Cardiac muscle cell (in vitro differentiated cells and primary cell): ENCODE data around the gene FBXL22. TPM values are rescaled to one million over a fixed set of nuclear protein-coding genes. Genes with fewer than 3 reads are reported as not detected.

ENCODE experiments used
- DNase-seq, 2 donors: peaks; one replicate each; pipeline versions ENCODE4 v3.0.0 to v3.0.0-alpha.2; 2010 to 2017; ENCODE audit warnings: low read depth in 1 of 2, low spot score in 1 of 2
- H3K27ac ChIP-seq: fragments of 200-600 bp; sonication (generic); 2 replicates; pipeline ENCODE4 v1.5.1; 2016
- H3K27me3 ChIP-seq: fragments of 200-600 bp; sonication (generic); 2 replicates; pipeline ENCODE4 v1.6.0; 2016; ENCODE audit warnings: control low read depth
- H3K36me3 ChIP-seq: fragments of 200-600 bp; sonication (generic); 2 replicates; pipeline ENCODE4 v1.5.1; 2016; ENCODE audit warnings: control low read depth
- H3K4me1 ChIP-seq: fragments of 200-600 bp; sonication (generic); 2 replicates; pipeline ENCODE4 v1.8.1; 2017; ENCODE audit warnings: low read depth, mild to moderate bottlenecking, mixed run types
- H3K4me3 ChIP-seq: fragments of 200-600 bp; sonication (generic); 2 replicates; pipeline ENCODE4 v1.5.1; 2016; ENCODE audit warnings: mild to moderate bottlenecking
- H3K9me3 ChIP-seq: fragments of 200-600 bp; sonication (generic); 2 replicates; pipeline ENCODE4 v1.5.1; 2017; ENCODE audit warnings: low read depth, mild to moderate bottlenecking, control low read depth
- polyA plus RNA-seq: library from polyadenylated mRNA; unstranded; fragments of >200 nt; fragmentation: Nextera tagmentation; extraction: Ambion mirVana; gene quantifications from 2 replicates; pipeline ENCODE4 v1.2.1, GENCODE V29; 2016
- total RNA-seq: library from RNA; depleted of rRNA; stranded (reverse); fragments of >200 nt; gene quantifications from 2 replicates; pipeline ENCODE4 v1.2.3, GENCODE V29; 2016
- TF ChIP-seq, protein P1 (sequence below): IDR thresholded peaks from 2 replicates; pipeline ENCODE4 v1.5.1; 2012; ENCODE audit warnings: low read depth, mild to moderate bottlenecking, low read length

FBXL22 gene
- total and polyA plus RNA-seq, 2 experiments from 2014 or later, result 14.4 to 26.5 TPM

DNA sequence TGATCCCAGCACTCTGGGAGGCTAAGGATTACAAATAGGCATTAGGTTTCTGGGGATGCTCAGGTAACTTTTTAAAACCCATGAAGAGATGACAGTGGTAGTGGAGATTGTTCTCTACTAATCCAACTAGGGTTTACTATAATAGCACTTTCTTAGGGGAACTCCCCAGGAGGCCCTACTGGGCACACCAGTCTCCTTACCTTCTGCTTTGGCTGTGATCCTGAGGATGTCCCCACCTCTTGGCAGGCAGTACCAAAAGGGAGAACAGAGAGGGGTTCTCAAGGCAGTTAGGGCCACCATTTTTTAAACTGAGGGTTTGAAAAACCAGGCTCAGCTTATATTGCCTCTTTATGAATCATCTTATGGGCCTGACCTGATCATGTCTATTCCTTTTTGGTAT, 15.0 kb upstream of the FBXL22 start:
- H3K27ac ChIP-seq, result no peak overlapping the region
- no peaks in the 10 kb centered on the region for H3K27me3 ChIP-seq
- no peaks in the 10 kb centered on the region for H3K9me3 ChIP-seq
- no peak overlapping the region for H3K4me3 ChIP-seq
- no peak for DNase-seq
- H3K36me3 ChIP-seq, result no peaks in the 10 kb centered on the region
- TF ChIP-seq, protein P1, sequence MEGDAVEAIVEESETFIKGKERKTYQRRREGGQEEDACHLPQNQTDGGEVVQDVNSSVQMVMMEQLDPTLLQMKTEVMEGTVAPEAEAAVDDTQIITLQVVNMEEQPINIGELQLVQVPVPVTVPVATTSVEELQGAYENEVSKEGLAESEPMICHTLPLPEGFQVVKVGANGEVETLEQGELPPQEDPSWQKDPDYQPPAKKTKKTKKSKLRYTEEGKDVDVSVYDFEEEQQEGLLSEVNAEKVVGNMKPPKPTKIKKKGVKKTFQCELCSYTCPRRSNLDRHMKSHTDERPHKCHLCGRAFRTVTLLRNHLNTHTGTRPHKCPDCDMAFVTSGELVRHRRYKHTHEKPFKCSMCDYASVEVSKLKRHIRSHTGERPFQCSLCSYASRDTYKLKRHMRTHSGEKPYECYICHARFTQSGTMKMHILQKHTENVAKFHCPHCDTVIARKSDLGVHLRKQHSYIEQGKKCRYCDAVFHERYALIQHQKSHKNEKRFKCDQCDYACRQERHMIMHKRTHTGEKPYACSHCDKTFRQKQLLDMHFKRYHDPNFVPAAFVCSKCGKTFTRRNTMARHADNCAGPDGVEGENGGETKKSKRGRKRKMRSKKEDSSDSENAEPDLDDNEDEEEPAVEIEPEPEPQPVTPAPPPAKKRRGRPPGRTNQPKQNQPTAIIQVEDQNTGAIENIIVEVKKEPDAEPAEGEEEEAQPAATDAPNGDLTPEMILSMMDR, result no peak
- no peaks in the 10 kb centered on the region for H3K4me1 ChIP-seq

- H3K27ac ChIP-seq, result no peak overlapping the region
- TF ChIP-seq, protein P1, result no peak
- no peaks in the 10 kb centered on the region for H3K9me3 ChIP-seq
- no peaks in the 10 kb centered on the region for H3K4me1 ChIP-seq
- peak in 1 of 2 donors; percentile 26 for DNase-seq
- no peaks in the 10 kb centered on the region for H3K27me3 ChIP-seq
- no peaks in the 10 kb centered on the region for H3K36me3 ChIP-seq
- H3K4me3 ChIP-seq, result no peak overlapping the region
Measured at GRCh38 chr15:63582718-63583426, 14.3 kb upstream of the FBXL22 start.

- no peaks in the 10 kb centered on the region for H3K27me3 ChIP-seq
- TF ChIP-seq, protein P1, result no peak
- peaks cover 26% of the 10 kb centered on the region for H3K36me3 ChIP-seq
- H3K4me3 ChIP-seq, result no peak overlapping the region
- H3K9me3 ChIP-seq, result no peaks in the 10 kb centered on the region
- no peaks in the 10 kb centered on the region for H3K4me1 ChIP-seq
- no peak overlapping the region for H3K27ac ChIP-seq
- no peak for DNase-seq
Measured at GRCh38 chr15:63586790-63587189, 10.4 kb upstream of the FBXL22 start.

GRCh38 chr15:63587527-63587926, 9.7 kb upstream of the FBXL22 start:
- Histone ChIP-seq H3K27ac (no peak overlapping the region), H3K27me3 (no peaks in the 10 kb centered on the region), H3K36me3 (peaks cover 26% of the 10 kb centered on the region), H3K9me3 (no peaks in the 10 kb centered on the region), H3K4me1 (no peaks in the 10 kb centered on the region), H3K4me3 (no peak overlapping the region)
- DNase-seq, result no peak
- TF ChIP-seq, protein P1, result no peak

GRCh38 chr15:63588826-63589225, 8.4 kb upstream of the FBXL22 start:
- no peaks in the 10 kb centered on the region for H3K9me3 ChIP-seq
- TF ChIP-seq, protein P1, result no peak
- no peak for DNase-seq
- no peaks in the 10 kb centered on the region for H3K27me3 ChIP-seq
- peaks cover 26% of the 10 kb centered on the region for H3K36me3 ChIP-seq
- no peak overlapping the region for H3K4me3 ChIP-seq
- no peak overlapping the region for H3K27ac ChIP-seq
- peaks cover 6% of the 10 kb centered on the region for H3K4me1 ChIP-seq
